Cerebellar cortex (tissue), 1 donor: Measurements from ENCODE around the gene SLC3A2.

Experiments used
- DNase-seq: peaks from one replicate; pipeline ENCODE4 v3.0.0-alpha.2; 2015; ENCODE audit warnings: low spot score

SLC3A2 gene

GRCh38 chr11:62910141-62910882 is 29.6 kb downstream of the SLC3A2 start:
- peak; percentile 21 for DNase-seq

DNA sequence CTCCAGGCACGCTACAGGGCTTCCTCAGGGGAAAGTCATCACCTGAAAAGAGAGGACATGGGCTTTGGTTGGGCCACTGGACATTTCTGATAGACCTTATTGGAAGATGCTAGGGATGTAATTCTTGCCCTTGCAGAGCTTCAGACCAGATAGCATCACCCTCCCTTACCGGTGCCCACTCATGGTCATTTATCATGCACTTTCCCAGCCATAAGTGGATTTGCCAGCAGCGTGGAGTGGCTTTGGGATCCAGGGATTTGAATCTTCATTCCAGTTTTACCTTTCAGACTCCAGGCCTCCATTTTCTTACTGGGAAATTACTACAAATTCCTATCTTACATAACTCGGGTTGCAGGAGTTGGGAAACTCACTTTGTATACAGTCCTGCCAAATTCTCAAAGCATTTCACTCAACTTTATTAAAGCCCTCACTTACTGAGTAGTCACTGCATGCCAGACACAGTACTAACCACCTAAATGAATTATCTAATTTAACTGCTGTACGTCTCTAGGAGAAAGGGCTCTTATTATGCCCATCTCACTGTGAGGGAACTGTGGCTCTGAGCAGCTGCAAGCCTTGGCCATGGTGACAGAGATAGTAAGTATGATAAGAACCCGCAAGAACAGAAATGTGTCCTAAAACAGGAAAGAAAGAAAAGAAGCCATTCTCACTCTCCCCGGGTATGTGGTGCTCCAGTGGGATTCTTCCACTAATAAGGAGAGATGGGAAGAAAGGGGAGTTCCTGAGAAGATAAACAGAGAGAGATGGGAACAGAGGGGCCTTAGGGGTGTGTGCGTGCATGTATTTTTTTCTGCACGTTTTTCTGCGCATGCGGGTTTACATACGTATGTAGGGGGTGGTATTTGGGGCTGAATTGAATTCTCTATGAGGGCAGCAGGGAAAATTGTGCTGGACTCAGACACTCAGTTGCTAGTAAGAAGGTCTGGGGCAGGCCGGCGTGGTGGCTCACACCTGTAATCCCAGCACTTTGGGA is 30.7 kb downstream of the SLC3A2 start:
- DNase-seq = no peak

DNA sequence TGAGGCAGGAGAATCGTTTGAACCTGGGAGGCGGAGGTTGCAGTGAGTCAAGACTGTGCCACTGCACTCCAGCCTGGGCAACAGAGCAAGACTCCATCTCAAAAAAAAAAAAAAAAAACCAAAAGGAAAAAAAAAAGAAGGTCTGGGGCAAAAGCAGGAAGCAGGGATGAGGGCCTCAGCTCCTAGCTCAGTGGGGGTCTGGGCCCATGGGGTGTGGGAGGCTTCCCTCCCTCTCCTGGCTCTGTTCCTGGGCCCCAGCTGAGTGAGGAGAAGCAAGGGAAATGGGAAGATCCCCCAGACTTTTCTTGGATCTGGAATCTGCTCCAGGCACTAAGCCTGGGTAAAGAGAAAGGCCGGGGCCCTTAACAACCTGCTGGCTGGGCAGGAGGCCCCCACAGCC is 31.6 kb downstream of the SLC3A2 start:
- no peak for DNase-seq

GRCh38 chr11:62914416-62914815 is 33.7 kb downstream of the SLC3A2 start:
- no peak for DNase-seq

- no peak for DNase-seq
Observed at GRCh38 chr11:62917906-62918502, 37.3 kb downstream of the SLC3A2 start.

DNA sequence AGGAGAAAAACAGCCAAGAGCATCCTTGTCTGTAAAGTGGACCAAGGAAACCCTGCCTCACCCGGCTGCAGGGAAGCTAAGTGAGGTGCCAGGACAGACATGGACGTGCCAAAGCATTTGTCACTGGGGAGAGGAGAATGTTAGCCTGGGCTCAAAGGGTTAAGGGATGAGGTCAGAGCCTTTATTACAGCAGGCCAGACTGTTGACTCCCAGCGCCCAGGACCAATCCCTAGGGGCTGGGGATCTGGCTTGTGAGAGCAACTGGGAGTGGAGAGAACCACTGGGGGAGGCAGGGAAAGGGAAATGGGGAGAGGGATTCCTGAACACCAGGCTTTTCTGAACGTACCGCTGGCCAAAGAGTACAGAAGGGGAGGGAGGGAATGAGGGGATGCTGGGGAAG is 37.8 kb downstream of the SLC3A2 start:
- no peak for DNase-seq

GRCh38 chr11:62919476-62919875 is 38.8 kb downstream of the SLC3A2 start:
- no peak for DNase-seq

GRCh38 chr11:62919898-62920640 is 39.4 kb downstream of the SLC3A2 start:
- DNase-seq = no peak

GRCh38 chr11:62921201-62921572 is 40.5 kb downstream of the SLC3A2 start, which contains the start of gene CHRM1:
Gene CHRM1, minus strand, starts transcription at chr11:62921363. Its CDS starts 10,263 bp downstream, at chr11:62911100.
- DNase-seq = no peak

DNA sequence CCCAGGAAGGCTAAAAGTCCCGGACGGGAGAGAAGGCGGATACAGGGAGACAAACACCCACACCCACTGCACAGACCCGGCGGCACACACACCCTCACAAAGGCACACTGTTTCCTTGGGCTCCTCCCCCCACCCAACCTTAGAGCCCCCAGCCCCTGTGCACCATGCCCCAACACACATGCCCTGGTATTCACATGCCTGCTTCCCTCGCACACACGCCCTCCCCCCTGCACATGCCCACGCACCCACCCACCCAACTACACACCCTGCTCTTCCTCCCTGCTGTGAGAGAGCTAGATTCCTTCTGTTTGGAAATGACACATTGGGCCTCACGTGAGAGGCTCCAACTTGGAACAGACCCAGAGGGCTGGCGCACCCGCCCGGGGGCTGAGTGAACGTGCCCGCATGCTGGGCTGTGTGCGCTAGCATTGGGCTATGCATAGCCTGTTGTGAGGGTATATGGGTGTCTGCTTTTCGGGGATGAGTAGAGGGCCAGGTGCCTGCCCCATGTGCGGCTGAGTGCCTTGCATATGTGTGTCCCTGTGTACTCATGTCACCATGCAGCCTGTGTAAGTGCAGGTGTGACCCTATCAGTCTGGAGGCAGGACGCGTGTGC is 41.0 kb downstream of the SLC3A2 start:
- no peak for DNase-seq

DNA sequence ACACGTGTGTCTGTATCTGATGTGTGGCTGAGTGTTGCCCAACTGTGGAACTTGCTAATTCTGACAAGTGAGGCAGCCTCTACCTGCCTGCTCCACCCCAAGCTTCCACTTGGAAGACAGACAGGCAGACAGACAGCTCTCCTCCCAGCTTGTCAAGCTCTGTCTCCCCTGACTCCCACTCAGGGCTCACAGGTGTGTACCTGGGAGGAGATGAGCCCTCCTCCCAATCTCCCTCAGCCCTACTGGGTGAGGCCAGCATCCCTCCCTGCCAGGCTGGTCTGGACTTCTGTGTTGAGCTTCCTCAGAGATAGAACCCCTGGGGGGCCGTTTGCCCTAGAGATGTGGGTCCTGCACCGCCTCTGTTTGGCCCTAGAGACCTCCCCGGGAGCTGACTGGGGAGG is 41.5 kb downstream of the SLC3A2 start:
- DNase-seq = no peak

DNA sequence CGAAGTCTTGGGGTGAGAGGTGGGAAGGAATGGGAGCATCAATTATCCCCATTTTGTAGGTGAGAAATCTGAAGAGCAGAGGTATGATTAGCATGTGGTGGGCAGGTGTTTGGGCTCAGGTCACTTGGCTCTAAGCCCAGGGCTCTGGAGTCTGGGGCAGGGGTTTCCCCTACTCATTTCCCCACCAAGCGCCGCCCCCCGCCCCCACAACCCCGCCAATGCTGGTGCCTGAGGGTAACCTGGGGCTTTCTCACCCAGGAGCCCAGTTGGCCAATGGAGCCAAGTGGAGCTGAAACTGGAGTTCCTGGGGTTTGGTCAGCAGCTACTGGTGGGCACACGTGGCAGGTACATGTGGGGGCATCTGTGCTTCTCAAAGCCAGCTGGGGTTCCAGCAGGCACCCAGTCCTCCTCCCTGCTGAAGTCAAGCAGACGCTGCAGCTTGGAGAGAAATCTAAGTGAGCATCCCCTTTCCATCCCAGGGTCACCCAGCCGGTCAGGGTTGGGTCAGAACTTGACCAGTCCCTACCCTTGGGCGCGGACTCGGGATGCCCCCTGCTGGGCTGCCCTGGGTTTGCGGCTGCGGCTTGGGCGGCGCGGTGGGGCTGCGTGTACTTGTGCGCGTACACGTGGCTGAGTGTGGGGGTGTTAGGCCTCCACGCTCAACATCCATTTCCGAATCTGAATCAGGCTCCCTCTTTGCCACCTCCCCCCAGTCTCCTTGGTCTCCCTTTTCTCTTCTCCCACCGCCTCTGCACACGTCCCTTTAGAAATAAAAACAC is 42.1 kb downstream of the SLC3A2 start:
- DNase-seq = no peak

DNA sequence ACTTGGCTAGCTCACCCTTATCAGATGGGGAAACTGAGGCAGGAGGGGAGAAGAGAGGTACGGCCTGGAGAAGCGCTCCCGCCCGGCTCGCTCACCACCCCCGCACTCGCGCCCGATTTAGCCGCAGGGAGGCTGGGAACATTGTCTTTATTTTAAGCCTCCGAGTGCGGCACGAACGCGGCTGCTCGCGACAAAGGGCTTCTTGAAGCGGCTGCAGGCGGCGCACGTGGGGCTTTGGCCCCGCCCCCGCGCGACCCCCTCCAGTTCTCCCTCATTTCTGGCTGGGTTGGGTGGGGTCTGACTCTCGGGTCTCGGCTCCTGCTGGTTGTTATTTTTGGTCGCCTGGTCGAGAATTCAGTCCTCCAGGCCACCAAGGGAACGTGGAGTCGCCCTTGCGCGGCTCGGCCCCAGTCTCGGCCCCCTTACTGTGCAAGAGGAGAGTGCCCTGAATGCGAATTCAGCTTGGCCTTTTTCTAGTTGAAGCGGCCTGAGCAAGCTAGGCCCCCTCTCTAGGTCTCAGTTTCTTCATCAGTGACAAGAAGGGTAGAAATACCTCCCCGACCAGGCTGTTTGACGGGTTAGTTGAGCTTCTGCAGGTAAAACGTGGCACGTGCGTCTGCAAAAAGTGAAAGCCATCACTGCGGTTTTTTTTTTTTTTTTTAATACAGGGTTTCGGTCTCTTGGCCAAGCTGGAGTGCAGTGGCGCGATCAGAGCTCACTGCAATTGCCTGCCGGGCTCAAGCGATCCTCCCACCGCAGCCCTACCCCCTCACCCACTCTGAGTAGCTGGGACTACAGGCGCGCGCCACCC is 43.1 kb downstream of the SLC3A2 start:
- DNase-seq = no peak

- DNase-seq = no peak
Observed at GRCh38 chr11:62925308-62925707, 44.6 kb downstream of the SLC3A2 start.

DNA sequence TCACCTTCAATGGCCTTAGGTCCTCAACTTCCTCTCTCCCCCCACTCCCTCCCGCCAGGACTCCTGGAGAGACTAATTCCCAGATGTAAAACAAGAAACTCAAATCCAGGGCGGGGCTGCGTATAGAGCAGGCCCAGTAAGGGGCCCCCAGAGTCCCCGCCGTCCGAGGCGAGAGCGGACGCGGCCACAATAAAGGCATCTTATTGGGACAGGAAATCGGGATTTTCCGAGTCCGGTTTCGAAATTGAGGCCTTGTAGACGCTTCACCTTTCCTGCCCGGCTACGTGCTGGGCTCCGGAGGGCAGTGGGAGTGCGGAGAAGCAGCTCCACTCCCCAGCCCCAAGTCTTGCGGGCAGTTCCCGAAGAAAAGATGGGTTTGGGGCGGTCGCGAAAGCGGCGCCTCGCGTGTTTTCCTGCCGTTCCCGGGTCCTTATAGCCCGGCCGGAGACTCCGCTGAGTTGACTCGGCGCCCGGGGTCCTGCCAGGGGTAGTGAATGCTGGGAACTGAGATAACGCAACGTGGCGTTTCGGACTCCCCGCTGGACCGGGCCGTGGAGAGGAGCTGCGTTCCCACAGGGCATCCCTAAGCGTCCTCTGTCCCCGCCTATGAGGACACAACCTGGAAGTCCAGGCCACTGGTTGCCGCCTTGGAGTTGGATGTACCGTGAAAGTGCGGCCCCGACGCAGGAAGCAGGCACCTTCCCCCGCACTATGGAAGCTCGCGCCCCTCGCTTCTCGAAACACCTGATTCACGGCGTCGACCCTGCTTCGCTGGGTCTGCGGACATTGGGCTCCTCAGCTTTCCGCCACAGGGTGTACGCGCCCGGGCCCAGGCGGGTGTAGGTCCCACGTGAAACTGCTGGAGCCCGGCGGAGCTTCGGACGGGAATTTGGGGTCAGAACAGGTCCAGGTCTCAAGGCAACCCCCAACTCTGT is 45.3 kb downstream of the SLC3A2 start:
- DNase-seq = no peak

DNA sequence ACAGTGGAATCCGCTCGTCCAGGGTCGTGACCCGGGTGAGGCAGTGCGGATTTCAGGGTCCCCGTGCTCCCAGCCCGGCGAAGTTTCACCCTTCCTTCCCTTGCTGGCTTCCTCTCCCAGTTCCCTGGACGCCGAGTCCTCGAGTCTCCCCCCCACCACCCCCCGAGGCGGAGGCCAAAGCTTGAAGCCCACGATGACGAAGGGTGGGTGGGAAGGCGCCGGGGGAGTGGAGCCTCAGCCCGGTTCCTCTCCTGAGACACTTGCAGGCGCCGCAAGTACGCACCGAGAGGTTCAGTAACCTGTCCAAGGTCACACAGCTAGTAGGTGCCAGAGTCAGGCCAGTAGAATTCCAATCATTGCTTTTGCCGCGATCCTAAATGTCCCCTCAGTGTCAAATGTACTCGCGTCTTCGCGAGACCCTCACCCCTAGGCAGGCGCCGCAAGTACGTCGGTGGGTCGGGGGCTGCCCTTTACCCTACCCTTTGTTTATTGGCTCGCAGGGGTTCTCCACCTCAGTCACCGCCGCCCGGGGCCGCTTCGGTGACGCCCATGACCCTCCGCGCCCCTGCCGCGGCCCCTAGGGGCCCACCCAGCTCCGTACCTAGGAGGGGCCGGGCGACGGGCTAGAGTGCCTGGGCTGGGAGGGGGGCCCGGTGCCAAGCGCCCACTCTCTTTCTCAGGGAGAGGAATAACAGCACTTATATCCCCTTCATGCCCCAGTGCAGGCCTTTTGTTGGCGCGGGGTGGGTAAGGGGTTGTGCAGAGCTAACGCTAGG is 46.2 kb downstream of the SLC3A2 start:
- DNase-seq = no peak

DNA sequence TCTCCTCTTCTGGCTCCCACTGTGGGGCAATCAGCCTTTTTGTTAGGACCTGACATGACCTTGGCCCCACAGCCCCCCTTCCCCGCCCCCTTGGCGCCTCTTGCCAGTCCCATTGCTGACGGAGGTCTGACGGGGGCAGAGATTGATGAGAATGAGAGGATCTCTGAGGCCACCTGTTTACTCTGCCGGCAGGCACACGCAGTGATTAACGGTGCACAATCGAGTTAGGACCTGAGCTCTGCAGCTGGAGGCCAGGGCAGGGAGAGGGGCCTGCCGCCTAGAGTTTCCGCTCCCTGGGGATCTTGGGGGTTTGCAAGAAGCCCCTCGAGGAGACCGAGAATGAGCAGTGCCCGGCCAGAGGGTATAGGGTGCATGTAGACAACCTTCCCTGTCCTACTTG is 47.3 kb downstream of the SLC3A2 start:
- no peak for DNase-seq

GRCh38 chr11:62930157-62930556 is 49.5 kb downstream of the SLC3A2 start:
- no peak for DNase-seq
